Nephron progenitor cell (in vitro differentiated cells): ENCODE measurements around the gene ANKRD62.

Experiments used
- DNase-seq: peaks from one replicate; pipeline ENCODE4 v3.0.0; 2021
- H3K27ac Mint-ChIP-seq: 2 replicates; pipeline ENCODE4 v1.8.0; 2021; ENCODE audit warnings: mild to moderate bottlenecking, moderate library complexity, mixed read lengths
- H3K27me3 Mint-ChIP-seq: 2 replicates; pipeline ENCODE4 v1.8.0; 2021; ENCODE audit warnings: mild to moderate bottlenecking, low read depth, mixed read lengths; ENCODE audit not compliant: poor library complexity
- H3K36me3 Mint-ChIP-seq: 2 replicates; pipeline ENCODE4 v1.8.0; 2021; ENCODE audit warnings: low read depth, mixed read lengths
- H3K4me1 Mint-ChIP-seq: 2 replicates; pipeline ENCODE4 v1.8.0; 2021; ENCODE audit warnings: mixed read lengths
- H3K4me3 Mint-ChIP-seq: 2 replicates; pipeline ENCODE4 v1.8.0; 2021; ENCODE audit warnings: mild to moderate bottlenecking, moderate library complexity, mixed read lengths
- H3K9me3 Mint-ChIP-seq: 2 replicates; pipeline ENCODE4 v1.8.0; 2021; ENCODE audit warnings: mild to moderate bottlenecking, moderate library complexity, mixed read lengths
- TF ChIP-seq, protein P1 (sequence below): fragments of 200-600 bp; sonication (generic); IDR thresholded peaks from 2 replicates; pipeline ENCODE4 v1.5.0; 2021; ENCODE audit warnings: antibody characterized with exemption

ANKRD62 gene

DNA sequence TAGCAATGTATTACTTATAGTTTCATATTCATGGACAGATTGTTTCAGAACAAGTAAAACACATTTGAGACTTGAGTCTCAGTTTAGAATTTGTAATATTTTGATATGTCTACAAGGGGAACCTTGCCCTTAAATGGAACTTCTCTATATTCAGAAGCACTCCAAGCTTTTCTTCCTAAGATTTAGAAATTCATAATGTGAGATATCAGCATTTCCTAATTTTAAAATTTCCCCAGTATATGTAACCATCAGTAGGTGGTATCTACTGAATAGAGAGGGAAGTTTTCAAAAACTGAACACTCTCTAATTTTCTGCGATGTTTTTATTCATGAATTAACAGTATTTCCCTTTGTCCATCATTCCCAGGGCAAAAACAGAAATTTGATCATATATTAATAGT is 7.6 kb downstream of the ANKRD62 start:
- H3K4me1 Mint-ChIP-seq: no peaks in the 10 kb centered on the region
- no peak overlapping the region for H3K27ac Mint-ChIP-seq
- no peak overlapping the region for H3K4me3 Mint-ChIP-seq
- TF ChIP-seq, protein P1, sequence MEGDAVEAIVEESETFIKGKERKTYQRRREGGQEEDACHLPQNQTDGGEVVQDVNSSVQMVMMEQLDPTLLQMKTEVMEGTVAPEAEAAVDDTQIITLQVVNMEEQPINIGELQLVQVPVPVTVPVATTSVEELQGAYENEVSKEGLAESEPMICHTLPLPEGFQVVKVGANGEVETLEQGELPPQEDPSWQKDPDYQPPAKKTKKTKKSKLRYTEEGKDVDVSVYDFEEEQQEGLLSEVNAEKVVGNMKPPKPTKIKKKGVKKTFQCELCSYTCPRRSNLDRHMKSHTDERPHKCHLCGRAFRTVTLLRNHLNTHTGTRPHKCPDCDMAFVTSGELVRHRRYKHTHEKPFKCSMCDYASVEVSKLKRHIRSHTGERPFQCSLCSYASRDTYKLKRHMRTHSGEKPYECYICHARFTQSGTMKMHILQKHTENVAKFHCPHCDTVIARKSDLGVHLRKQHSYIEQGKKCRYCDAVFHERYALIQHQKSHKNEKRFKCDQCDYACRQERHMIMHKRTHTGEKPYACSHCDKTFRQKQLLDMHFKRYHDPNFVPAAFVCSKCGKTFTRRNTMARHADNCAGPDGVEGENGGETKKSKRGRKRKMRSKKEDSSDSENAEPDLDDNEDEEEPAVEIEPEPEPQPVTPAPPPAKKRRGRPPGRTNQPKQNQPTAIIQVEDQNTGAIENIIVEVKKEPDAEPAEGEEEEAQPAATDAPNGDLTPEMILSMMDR: no peak
- H3K9me3 Mint-ChIP-seq: no peaks in the 10 kb centered on the region
- H3K36me3 Mint-ChIP-seq: no peaks in the 10 kb centered on the region
- DNase-seq: no peak
- peaks cover 44% of the 10 kb centered on the region for H3K27me3 Mint-ChIP-seq

DNA sequence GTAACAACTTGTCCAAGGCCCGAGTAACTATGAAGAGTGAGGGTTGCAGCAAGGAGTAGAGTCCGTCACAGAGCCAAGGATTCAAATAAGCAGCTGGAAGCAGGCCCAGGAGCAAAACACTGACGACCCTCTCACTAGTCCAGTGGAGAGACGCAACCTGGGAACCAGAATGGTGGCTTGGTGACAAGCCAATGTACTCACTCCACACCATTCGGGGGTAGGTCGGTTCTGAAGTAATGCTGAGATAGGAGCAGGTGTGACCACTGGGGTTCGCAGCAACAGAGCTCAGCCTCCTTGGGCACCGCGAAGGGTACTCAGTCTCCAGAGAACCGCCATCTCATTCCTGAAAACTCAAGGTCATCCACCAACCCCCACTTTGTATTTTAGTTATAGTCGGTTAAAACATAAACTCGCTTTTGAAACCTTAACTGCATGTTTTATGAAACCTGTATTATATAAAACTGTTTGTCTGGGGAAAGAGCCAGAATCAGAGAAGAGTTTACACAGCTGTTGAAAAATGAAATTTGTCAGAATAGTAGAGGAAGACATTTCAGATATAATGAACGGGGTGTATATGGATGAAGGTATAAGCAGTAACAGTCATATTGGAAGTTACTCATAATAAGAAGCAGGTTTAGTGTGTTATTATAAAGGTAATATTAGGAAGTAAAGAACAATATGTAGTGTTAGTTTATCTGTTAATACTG is 8.6 kb downstream of the ANKRD62 start:
- no peaks in the 10 kb centered on the region for H3K4me1 Mint-ChIP-seq
- H3K9me3 Mint-ChIP-seq: no peaks in the 10 kb centered on the region
- no peak overlapping the region for H3K4me3 Mint-ChIP-seq
- TF ChIP-seq, protein P1: no peak
- H3K27me3 Mint-ChIP-seq: peaks cover 47% of the 10 kb centered on the region
- H3K27ac Mint-ChIP-seq: no peak overlapping the region
- DNase-seq: no peak
- no peaks in the 10 kb centered on the region for H3K36me3 Mint-ChIP-seq

DNA sequence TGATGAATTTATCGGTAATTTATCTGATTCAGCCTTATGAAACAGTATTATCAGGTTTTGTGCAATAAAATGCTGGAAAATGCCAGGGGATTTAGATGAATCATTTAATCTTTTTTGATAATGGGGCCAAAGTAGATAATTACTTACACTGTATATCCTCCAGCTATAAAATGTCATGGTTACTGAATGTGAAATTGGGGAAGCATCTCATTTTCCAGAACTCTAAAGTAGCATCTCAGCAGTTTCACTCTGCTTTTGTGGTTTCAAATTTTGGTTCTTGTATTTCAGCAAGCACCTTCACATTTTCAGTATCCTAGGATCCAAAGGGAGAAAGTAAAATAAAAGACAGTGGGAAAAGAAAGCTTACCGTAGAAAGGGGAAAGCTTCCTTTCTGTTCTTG is 12.8 kb downstream of the ANKRD62 start:
- no peak for DNase-seq
- Mint-ChIP-seq H3K27me3 (peaks cover 40% of the 10 kb centered on the region), H3K4me3 (no peak overlapping the region), H3K4me1 (no peaks in the 10 kb centered on the region), H3K9me3 (peaks cover 14% of the 10 kb centered on the region), H3K36me3 (no peaks in the 10 kb centered on the region), H3K27ac (no peak overlapping the region)
- TF ChIP-seq, protein P1: no peak

DNA sequence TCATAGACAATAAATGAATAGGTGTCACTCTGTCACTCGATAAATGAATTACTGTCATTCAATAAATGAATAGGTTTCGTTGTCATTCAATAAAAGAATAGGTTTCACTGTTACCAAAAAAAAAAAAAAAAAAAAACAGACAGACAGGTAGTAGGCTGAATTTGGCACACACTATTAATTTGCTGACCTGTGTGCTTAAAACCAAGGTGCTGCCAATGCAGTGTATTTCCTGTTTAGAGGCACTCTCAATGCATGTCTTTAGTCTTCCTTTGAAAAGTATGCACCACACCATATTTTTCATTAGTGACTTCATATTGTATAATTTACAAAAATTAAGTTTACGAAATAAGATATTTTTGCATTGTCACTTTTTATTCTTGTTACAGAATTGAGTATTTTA is 16.2 kb downstream of the ANKRD62 start:
- no peaks in the 10 kb centered on the region for H3K36me3 Mint-ChIP-seq
- H3K27me3 Mint-ChIP-seq: peaks cover 29% of the 10 kb centered on the region
- H3K27ac Mint-ChIP-seq: no peak overlapping the region
- no peak for DNase-seq
- no peak overlapping the region for H3K4me3 Mint-ChIP-seq
- H3K4me1 Mint-ChIP-seq: no peaks in the 10 kb centered on the region
- H3K9me3 Mint-ChIP-seq: peaks cover 23% of the 10 kb centered on the region
- TF ChIP-seq, protein P1: no peak

DNA sequence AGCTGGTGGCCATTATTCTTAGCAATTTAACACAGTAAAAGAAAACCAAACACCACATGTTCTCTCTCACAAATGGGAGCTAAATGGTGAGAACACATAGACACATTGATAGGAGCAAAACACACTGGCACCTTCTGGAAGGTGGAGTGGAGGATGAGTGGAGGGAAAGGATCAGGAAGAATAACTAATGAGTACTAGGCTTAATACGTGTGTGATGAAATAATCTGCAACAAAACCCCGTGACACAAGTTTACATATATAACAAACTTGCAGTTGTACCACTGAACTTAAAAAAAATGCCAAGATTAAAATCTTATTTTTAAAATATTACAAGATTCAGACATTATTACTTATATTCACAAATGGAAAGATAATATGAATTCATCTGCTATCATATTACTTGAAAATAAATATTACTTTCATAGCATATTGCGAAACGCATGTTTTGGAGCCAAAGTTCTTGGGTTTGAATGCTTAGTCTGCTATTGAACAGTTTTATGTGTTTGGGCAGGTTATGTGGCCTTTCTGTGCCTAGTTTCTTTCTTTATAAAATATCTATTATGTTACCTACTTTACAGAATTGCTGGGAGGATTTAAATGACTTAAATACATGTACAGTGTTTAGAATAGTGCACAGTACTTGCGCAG is 20.5 kb downstream of the ANKRD62 start:
- no peaks in the 10 kb centered on the region for H3K4me1 Mint-ChIP-seq
- H3K36me3 Mint-ChIP-seq: no peaks in the 10 kb centered on the region

More for the DNA sequence above, 20.5 kb downstream of the ANKRD62 start:
- Mint-ChIP-seq H3K9me3 (peaks cover 18% of the 10 kb centered on the region), H3K27ac (peak overlapping the region; percentile 3), H3K4me3 (no peak overlapping the region), H3K27me3 (peaks cover 20% of the 10 kb centered on the region)
- no peak for DNase-seq
- TF ChIP-seq, protein P1: no peak
